ENCODE results near the gene CPEB1. TPM values are rescaled to one million over a fixed set of nuclear protein-coding genes. Genes with fewer than 3 reads are reported as not detected.

CPEB1 gene
- total RNA-seq, 1 experiment from 2014 or later, result 1.0 TPM

DNA sequence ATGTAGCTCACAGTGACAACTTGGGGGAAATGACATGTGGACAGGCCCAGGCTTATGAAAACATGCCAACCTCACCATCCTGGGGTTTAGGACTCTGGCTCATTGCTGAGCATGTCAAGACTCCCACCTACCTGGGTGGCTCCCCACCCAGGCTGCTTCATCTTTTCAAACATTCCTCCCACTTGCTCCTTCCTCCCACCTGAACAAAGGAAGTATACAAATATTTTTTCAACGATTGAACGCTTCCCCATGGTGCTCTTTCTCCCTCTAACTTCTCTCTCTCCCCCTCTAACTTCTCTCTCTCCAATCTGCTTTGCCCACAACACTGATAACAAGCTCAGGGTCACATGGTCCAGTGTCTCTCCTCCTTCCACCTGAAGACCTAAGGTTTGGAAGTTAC, 27.7 kb upstream of the CPEB1 start:
- Histone ChIP-seq H3K18ac (ENCODE audit: insufficient read length, low read depth, low read length) (no peak overlapping the region), H4K8ac (replicated peaks; ENCODE audit: insufficient read length, low read depth, low read length) (no peak overlapping the region), H3K79me1 (ENCODE audit: insufficient read depth, low read depth, low read length, poor library complexity, severe bottlenecking) (no peaks in the 10 kb centered on the region), H4K5ac (ENCODE audit: insufficient read length, low read depth, low read length) (no peak overlapping the region), H3K14ac (ENCODE audit: insufficient read depth, low read length) (no peak overlapping the region), H3K27ac (ENCODE audit: insufficient read length, low read depth, low read length) (no peak overlapping the region), H3K9ac (ENCODE audit: extremely low read depth, insufficient read length, low read length) (no peak overlapping the region), H3K79me2 (ENCODE audit: insufficient read depth, low read length) (no peaks in the 10 kb centered on the region), H3K9me3 (ENCODE audit: control insufficient read depth, low read depth, low read length) (no peaks in the 10 kb centered on the region), H3K4ac (ENCODE audit: low read depth, low read length) (no peak overlapping the region), H3K27me3 (ENCODE audit: insufficient read depth, low read length) (no peaks in the 10 kb centered on the region), H4K20me1 (ENCODE audit: control insufficient read depth, insufficient read depth, insufficient read length) (no peaks in the 10 kb centered on the region), H3K23me2 (ENCODE audit: insufficient read length, low read depth, low read length, poor library complexity, severe bottlenecking) (peaks cover 2% of the 10 kb centered on the region), H2BK15ac (ENCODE audit: low read depth, low read length) (no peak overlapping the region), H2AFZ (ENCODE audit: low read length) (no peak overlapping the region), H2AK5ac (ENCODE audit: insufficient read length, low read length) (no peak overlapping the region), H3T11ph (ENCODE audit: low read length) (no peak overlapping the region), H2BK12ac (ENCODE audit: insufficient read length, low read depth, low read length) (no peak overlapping the region), H3K4me1 (ENCODE audit: insufficient read depth, low read length) (no peaks in the 10 kb centered on the region), H4K91ac (ENCODE audit: insufficient read length, low read depth, low read length) (no peak overlapping the region), H3K56ac (ENCODE audit: insufficient read length, low read depth, low read length) (no peak overlapping the region), H3K4me2 (ENCODE audit: insufficient read depth, insufficient read length, low read length) (no peak overlapping the region), H2BK5ac (ENCODE audit: insufficient read length, low read length) (no peak overlapping the region), H2BK120ac (ENCODE audit: low read depth, low read length, poor library complexity, severe bottlenecking) (no peak overlapping the region), H3K23ac (ENCODE audit: insufficient read length, low read depth, low read length) (no peak overlapping the region), H2BK20ac (ENCODE audit: low read depth, low read length, poor library complexity, severe bottlenecking) (no peak overlapping the region)
- Mint-ChIP-seq H3K9me3 (no peaks in the 10 kb centered on the region), H3K27me3 (ENCODE audit: low read depth) (peaks cover 17% of the 10 kb centered on the region), H3K27ac (no peak overlapping the region), H3K4me1 (peaks cover 3 to 6% of the 10 kb centered on the region in 2 experiments), H3K4me3 (no peak overlapping the region), H3K36me3 (ENCODE audit: insufficient read depth in 1 of 3, low read depth in 3 of 3) (no peaks in the 10 kb centered on the region)
- TF ChIP-seq CTCF (conservative IDR thresholded peaks at IDR 0.05), result no peak
- DNase-seq, result no peak
- no CpG with 5 or more reads among the region's 2 CpGs for WGBS (ENCODE audit: extremely low coverage, insufficient read length, low lambda C conversion rate)

All from H9 (cell line).